Upper lobe of right lung (tissue), 1 donor: ENCODE data around the gene EGFL8. TPM values are rescaled to one million over a fixed set of nuclear protein-coding genes. Genes with fewer than 3 reads are reported as not detected.
A peak's percentile ranks its signal among the peaks of the same experiment; 100 is the strongest.

Experiments
- ATAC-seq: fragments of 200-7000 bp; cut with Tn5 transposase; one replicate; pipeline ENCODE4 v1.9.1; 2020; ENCODE audit warnings: mild to moderate bottlenecking, moderate library complexity
- DNase-seq: peaks from one replicate; pipeline ENCODE4 v3.0.0-alpha.2; 2020
- H3K27ac ChIP-seq: fragments of 200-600 bp; one replicate; pipeline ENCODE4 v1.8.0; 2022
- H3K27me3 ChIP-seq: fragments of 200-600 bp; one replicate; pipeline ENCODE4 v1.8.0; 2022; ENCODE audit warnings: mild to moderate bottlenecking
- H3K36me3 ChIP-seq: fragments of 200-600 bp; one replicate; pipeline ENCODE4 v1.8.0; 2022
- H3K4me1 ChIP-seq: fragments of 200-600 bp; one replicate; pipeline ENCODE4 v1.8.0; 2022
- H3K4me3 ChIP-seq: fragments of 200-600 bp; one replicate; pipeline ENCODE4 v1.8.0; 2022; ENCODE audit warnings: mild to moderate bottlenecking
- H3K9me3 ChIP-seq: fragments of 200-600 bp; one replicate; pipeline ENCODE4 v1.8.0; 2022
- CTCF ChIP-seq: fragments of 200-600 bp; IDR thresholded peaks from one replicate; pipeline ENCODE4 v1.8.0; 2022; ENCODE audit warnings: antibody characterized with exemption
- intact Hi-C: fragments of 100-400 bp; cut with DNase I; formaldehyde crosslinking; loops from one replicate; pipeline ENCODE4 v1.11.0; 2022
- total RNA-seq: library from RNA; stranded (reverse); fragmentation: NEBNext Ultra II Directional; extraction: Animal tissue kit (Norgen Biotek cat#: 25700); gene quantifications from one replicate; pipeline ENCODE4 v1.2.1, GENCODE V29; 2021
- donor health status: DM: no; HTN: yes; CAD: no; lungs with severe emphysema.

Gene EGFL8
- total RNA-seq, 1 donor from 2014 or later = 14.5 TPM

DNA sequence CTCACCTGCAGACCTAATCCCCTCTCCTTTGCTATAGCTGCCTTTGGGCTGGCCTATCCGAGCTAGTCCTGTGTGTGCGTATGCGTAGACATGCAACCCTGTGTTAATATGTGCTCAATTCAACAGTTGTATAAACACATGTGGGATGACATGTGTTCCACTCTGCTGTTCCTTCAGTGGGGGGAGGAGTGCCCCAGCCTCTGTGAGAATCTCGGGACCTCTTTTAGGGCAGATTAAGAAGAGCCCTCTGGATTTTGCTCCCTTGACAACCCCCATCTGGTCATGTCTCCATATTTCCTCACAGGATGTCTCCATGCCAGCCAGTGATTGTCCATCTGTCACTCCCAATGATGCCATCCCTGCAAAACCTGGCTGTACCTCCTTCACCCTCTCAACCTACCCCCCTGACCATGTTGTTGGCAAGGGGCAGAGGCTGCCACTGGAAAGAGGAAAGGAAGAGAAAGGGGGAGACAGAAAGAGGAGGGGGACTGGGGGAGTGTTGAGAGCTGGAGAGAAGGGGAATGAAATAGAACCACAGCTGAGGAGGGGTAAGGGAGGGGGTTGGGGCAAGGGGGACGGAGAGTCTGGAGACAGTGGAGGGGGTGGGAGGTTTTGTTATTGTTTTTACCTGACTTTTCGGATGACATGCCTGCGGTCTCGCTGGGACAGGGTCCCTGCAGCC lies 13.1 kb upstream of the EGFL8 start:
- peaks cover 27% of the 10 kb centered on the region for H3K27me3 ChIP-seq
- no peak overlapping the region for H3K27ac ChIP-seq
- no peak for TF ChIP-seq CTCF
- no peaks in the 10 kb centered on the region for H3K9me3 ChIP-seq
- no peaks in the 10 kb centered on the region for H3K36me3 ChIP-seq
- peak overlapping the region; percentile 75 for H3K4me3 ChIP-seq
- no peak for DNase-seq
- intact Hi-C loops = no loop called here
- no peak for ATAC-seq
- H3K4me1 ChIP-seq = peaks cover 28% of the 10 kb centered on the region

GRCh38 chr6:32151863-32152768 lies 12.3 kb upstream of the EGFL8 start, which contains the start of gene PRRT1:
Gene PRRT1, minus strand, starts transcription at chr6:32151939. Its CDS starts 112 bp downstream, at chr6:32151827.
- intact Hi-C loops = no loop called here
- DNase-seq (no peak), ATAC-seq (no peak)
- no peak for TF ChIP-seq CTCF
- Histone ChIP-seq H3K4me1 (peaks cover 28% of the 10 kb centered on the region), H3K36me3 (no peaks in the 10 kb centered on the region), H3K27me3 (peaks cover 27% of the 10 kb centered on the region), H3K4me3 (peak within 1 kb of the TSS; percentile 75), H3K9me3 (no peaks in the 10 kb centered on the region), H3K27ac (no peak within 1 kb of the TSS)

DNA sequence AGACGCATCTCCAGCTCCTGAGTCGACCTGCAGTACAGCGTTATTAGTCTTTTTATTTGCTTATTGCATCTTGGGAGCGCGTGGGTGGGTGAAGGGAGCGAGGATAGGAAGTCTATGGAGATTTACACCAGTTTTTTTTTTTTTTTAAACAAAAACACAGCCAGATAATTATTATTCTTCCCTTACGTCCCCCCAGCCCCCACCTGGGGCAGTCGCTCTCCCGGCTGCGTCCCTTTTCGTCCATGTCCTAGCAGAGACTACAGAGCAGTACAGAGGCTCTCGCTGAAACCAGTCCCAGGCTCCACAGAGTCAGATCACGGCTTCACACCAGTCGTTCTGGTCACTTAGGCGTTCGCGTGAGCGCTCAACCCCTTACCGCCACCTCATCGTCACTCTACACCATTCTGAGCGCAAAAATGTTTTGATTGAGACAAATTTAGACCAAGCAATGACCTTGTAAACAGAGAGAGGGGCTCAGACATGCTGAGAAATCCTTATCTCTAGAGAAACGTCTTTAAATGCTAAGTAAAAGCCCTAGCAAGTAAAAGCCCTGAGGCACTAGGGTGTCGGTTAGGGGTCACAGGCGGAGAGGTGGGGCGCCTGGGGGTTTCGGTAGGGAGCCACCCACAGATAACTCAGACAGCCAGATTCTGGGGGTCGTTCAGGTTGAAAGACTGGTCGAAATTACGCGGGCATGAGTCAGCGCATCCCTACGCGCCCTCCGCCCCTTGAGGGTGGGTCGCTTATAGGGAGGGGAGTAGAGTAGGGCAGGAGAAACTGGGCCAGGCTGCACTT lies 11.4 kb upstream of the EGFL8 start:
- H3K9me3 ChIP-seq = no peaks in the 10 kb centered on the region
- intact Hi-C loops = no loop called here
- peaks cover 5% of the 10 kb centered on the region for H3K36me3 ChIP-seq
- H3K27ac ChIP-seq = peak overlapping the region; percentile 87
- DNase-seq (no peak), ATAC-seq (no peak)
- peaks cover 26% of the 10 kb centered on the region for H3K27me3 ChIP-seq
- peaks cover 28% of the 10 kb centered on the region for H3K4me1 ChIP-seq
- TF ChIP-seq CTCF = no peak
- H3K4me3 ChIP-seq = peak overlapping the region; percentile 75

DNA sequence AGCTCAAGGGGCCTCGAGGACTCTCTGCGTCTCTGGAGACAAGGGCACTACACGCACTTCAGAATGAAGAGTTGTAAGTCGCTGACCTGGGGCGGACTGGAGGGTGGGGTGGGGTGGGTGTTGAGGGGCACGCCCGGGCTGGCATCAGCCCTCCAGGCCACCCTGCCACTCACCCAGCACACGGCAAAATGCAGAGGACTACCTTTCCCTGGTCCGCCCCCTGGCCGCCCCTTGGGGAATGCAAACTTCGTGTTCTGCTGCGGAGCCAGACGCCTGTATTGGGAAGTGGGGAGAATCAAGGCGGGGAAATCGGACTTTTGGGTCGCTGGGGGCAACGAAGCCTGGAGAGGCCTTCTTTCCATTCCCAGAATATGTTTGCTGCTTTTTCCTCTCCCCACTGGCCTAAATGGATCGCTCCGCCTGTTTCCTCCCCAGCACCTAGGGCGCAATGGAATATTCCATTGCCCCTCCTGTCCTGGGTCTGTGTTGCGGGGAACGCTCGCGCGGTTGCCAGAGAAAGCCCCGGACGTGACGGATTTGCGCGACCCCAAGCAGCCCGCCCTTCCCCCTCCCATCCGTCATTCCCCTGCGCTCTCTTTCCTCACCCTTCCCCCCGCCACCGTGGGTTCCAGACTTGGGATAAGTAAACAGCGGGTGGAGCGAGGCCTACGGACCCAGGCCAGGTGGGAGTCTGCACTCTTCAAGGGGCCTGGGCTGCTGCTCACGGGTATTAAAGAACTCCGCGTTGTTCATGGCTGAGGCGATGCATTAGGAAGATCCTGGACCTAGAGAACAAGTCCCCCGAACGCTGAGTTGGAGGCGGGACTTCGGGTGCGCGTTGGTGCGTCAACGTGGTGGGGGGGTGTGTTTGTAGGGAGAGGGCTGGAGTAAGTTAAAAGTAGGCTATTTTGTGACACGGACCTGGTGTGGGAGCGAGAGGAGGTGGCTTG lies 10.6 kb upstream of the EGFL8 start, which contains the start of gene PPT2:
Gene PPT2 (plus strand): TSS at position 578 of the 950 bp plus-strand sequence. CDS start 454 bp downstream, outside the sequence.
- TF ChIP-seq CTCF = peak; percentile 20
- Histone ChIP-seq H3K27ac (peak within 1 kb of the TSS; percentile 87), H3K36me3 (peaks cover 10% of the 10 kb centered on the region), H3K4me1 (peaks cover 28% of the 10 kb centered on the region), H3K9me3 (no peaks in the 10 kb centered on the region), H3K27me3 (peaks cover 18% of the 10 kb centered on the region), H3K4me3 (peak within 1 kb of the TSS; percentile 75)
- intact Hi-C loops = no loop called here
- peak; percentile 83 for DNase-seq
- peak; percentile 75 for ATAC-seq
